Tibial nerve (tissue), 4 donors: Measurements from ENCODE around the gene CDH13.

ENCODE experiments used
- CTCF ChIP-seq, 5 experiments: fragments of 200-600 bp in 3 of 5; fragments of 450-650 bp in 2 of 5; sonication (generic) in 3 of 5; IDR thresholded peaks; one replicate each; pipeline ENCODE4 v1.5.1; 2016 to 2019; ENCODE audit warnings: antibody characterized with exemption in 5 of 5, mild to moderate bottlenecking in 3 of 5, moderate library complexity in 2 of 5
- EP300 ChIP-seq, 2 donors: sonication (generic); formaldehyde crosslinking; IDR thresholded peaks; one replicate each; pipeline ENCODE4 v1.6.1; 2017; ENCODE audit warnings: antibody characterized with exemption in 2 of 2, mild to moderate bottlenecking in 1 of 2
- POLR2A ChIP-seq, 2 donors: fragments of 450-650 bp; IDR thresholded peaks; one replicate each; pipeline ENCODE4 v1.6.1; 2017; ENCODE audit warnings: antibody characterized with exemption in 2 of 2, mild to moderate bottlenecking in 2 of 2, moderate library complexity in 2 of 2

GRCh38 chr16:83743720-83744119, 1117.0 kb downstream of the CDH13 start:
- TF ChIP-seq CTCF (IDR thresholded peaks at IDR 0.05) (no peak), POLR2A (IDR thresholded peaks at IDR 0.05) (no peak), EP300 (IDR thresholded peaks at IDR 0.05) (no peak)
